ENCODE data around the gene TMEM129. TPM values are rescaled to one million over a fixed set of nuclear protein-coding genes. Genes with fewer than 3 reads are reported as not detected.

The TMEM129 gene
- total and polyA plus RNA-seq, 10 of the 15 experiments (the other 5 are each of a cell fraction or from before 2014, with no cell fraction given): 0.19 to 24.9 (median 13.2) TPM

DNA sequence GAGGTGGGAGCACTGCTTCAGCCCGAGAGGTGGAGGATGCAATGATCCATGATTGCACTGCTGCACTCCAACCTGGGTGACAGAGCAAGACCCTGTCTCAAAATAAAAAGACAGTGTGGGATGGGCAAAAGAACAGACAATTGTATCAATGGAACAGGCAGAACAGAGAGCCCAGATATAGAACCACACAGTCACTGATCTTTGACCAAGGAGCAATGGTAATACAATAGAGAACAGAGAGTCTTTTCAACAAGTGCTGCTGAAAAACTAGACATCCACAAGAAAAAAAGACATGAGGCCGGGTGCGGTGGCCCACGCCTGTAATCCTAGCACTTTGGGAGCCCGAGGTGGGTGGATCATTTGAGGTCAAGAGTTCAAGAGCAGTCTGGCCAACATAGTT is 42.9 kb downstream of the TMEM129 start (continued):
- TF ChIP-seq, protein P1, sequence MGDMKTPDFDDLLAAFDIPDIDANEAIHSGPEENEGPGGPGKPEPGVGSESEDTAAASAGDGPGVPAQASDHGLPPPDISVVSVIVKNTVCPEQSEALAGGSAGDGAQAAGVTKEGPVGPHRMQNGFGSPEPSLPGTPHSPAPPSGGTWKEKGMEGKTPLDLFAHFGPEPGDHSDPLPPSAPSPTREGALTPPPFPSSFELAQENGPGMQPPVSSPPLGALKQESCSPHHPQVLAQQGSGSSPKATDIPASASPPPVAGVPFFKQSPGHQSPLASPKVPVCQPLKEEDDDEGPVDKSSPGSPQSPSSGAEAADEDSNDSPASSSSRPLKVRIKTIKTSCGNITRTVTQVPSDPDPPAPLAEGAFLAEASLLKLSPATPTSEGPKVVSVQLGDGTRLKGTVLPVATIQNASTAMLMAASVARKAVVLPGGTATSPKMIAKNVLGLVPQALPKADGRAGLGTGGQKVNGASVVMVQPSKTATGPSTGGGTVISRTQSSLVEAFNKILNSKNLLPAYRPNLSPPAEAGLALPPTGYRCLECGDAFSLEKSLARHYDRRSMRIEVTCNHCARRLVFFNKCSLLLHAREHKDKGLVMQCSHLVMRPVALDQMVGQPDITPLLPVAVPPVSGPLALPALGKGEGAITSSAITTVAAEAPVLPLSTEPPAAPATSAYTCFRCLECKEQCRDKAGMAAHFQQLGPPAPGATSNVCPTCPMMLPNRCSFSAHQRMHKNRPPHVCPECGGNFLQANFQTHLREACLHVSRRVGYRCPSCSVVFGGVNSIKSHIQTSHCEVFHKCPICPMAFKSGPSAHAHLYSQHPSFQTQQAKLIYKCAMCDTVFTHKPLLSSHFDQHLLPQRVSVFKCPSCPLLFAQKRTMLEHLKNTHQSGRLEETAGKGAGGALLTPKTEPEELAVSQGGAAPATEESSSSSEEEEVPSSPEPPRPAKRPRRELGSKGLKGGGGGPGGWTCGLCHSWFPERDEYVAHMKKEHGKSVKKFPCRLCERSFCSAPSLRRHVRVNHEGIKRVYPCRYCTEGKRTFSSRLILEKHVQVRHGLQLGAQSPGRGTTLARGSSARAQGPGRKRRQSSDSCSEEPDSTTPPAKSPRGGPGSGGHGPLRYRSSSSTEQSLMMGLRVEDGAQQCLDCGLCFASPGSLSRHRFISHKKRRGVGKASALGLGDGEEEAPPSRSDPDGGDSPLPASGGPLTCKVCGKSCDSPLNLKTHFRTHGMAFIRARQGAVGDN (IDR thresholded peaks at IDR 0.05): no peak
- TF ChIP-seq RBBP5 (conservative IDR thresholded peaks at IDR 0.05) (no peak), FOXK2 (IDR thresholded peaks at IDR 0.05) (no peak), SMARCA5 (IDR thresholded peaks at IDR 0.05) (no peak), POLR2A (IDR thresholded peaks at IDR 0.05; ENCODE audit: low read depth, low read length) (no peak), PAX8 (IDR thresholded peaks at IDR 0.05) (no peak), MYB (IDR thresholded peaks at IDR 0.05; ENCODE audit: borderline replicate concordance, low read depth, low read length) (no peak), HDGF (IDR thresholded peaks at IDR 0.05) (no peak), ASH2L (IDR thresholded peaks at IDR 0.05; ENCODE audit: borderline replicate concordance, low read depth) (no peak)

DNA sequence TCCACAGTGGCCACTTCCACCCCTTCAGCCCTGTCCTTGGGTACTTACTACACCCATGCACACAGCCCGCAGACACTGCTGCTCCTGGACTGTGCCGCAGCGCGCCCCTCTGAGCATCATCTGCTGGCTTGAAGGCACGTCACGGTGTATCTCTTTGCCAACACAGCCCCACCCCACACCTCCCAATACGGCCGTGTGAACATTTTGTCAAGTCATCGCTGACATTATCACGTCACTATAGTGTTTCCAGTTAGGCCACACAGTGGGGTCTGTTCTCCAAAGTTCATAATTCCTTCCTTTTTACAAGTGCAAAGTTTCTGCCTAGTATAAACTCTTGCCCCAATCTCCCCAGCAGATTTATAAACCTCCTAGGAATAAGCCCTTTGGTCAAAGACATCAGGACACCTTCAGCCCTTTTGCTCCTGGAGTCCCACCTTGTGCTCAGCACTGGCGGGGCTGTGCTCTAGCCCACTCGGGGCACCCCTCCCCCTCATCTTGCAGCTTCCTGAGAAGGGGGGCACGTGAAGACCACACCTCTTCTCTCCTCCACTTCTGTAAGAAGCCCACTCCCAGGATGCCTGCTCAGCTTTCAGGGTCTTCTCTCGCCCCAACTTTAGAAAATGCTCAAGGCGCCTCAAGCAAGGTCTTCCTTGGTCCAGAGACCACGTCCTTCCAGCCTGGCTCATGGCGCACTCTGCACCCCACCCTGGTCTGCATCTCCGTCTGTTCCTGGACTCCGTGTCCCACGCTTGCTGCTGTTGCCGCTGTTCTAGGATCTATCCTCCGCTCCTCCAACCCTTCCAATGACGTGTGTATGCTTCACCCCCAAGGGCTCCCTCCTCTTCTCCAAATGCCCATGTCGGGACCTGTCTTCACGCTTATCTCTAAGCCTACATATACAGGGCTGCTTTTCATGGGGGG is 44.3 kb downstream of the TMEM129 start:
- POLR2A ChIA-PET: no interaction called here

More for the DNA sequence above, 44.3 kb downstream of the TMEM129 start:
- H3K4me2 ChIP-seq (ENCODE audit: control insufficient read depth, insufficient read depth): no peak overlapping the region
- DNase-seq (ENCODE audit: low read depth, low spot score) (no peak), ATAC-seq (no peak), FAIRE-seq (no peak)
- H3K9ac ChIP-seq (ENCODE audit: control insufficient read depth, insufficient read depth, low read length): no peak overlapping the region
- in situ Hi-C loops (cut with MboI): no loop called here
- ChIA-PET CTCF (interaction anchor here (1.8 kb wide), 1 partner anchor 17 kb away, joined by 5 read pairs; no protein-coding TSS in a partner anchor), SMC1A (ENCODE audit: uncharacterized antibody, unreplicated experiment) (no interaction called here), RAD21 (ENCODE audit: unreplicated experiment) (no interaction called here)
- no peak overlapping the region for H3K27ac ChIP-seq (ENCODE audit: control insufficient read depth, insufficient read depth)
- no peak overlapping the region for H2AFZ ChIP-seq (ENCODE audit: control insufficient read depth, low read depth, low read length)
- no peaks in the 10 kb centered on the region for H3K4me1 ChIP-seq (ENCODE audit: control insufficient read depth, insufficient read depth, low read length)
- H4K20me1 ChIP-seq (ENCODE audit: control insufficient read depth, insufficient read depth): no peaks in the 10 kb centered on the region
- 53% methylated on average over 24 of the region's 25 CpGs for WGBS (ENCODE audit: insufficient coverage, insufficient replicate concordance, low lambda C conversion rate, missing lambda C conversion rate)
- no peak overlapping the region for H3K4me3 ChIP-seq
- H3K36me3 ChIP-seq (ENCODE audit: control insufficient read depth in 2 of 2, insufficient read depth in 2 of 2, low read length in 1 of 2): no peaks in the 10 kb centered on the region
- H3K9me3 ChIP-seq (replicated peaks; ENCODE audit: control insufficient read depth, insufficient read depth, low read length): no peaks in the 10 kb centered on the region
- intact Hi-C loops (cut with micrococcal nuclease; ENCODE audit: unreplicated experiment): no loop called here
- TF ChIP-seq MTA2 (IDR thresholded peaks at IDR 0.05; ENCODE audit: low read depth) (no peak), CBFB (IDR thresholded peaks at IDR 0.05; ENCODE audit: low read depth) (no peak), RAD51 (IDR thresholded peaks at IDR 0.05) (no peak), CBX3 (IDR thresholded peaks at IDR 0.05; ENCODE audit: borderline replicate concordance, low read depth) (no peak), BMI1 (IDR thresholded peaks at IDR 0.05; ENCODE audit: borderline replicate concordance) (no peak), LARP7 (IDR thresholded peaks at IDR 0.05) (no peak), NR2C2 (IDR thresholded peaks at IDR 0.05; ENCODE audit: borderline replicate concordance, control insufficient read depth, insufficient read length, low read depth) (no peak), SMAD1 (IDR thresholded peaks at IDR 0.05; ENCODE audit: low read depth, partially characterized antibody) (no peak), DPF2 (IDR thresholded peaks at IDR 0.05) (no peak)
- BruUV-seq (replicated peaks): no TSS peak
- H3K27me3 ChIP-seq (replicated peaks in 1 of 2; ENCODE audit: control insufficient read depth in 2 of 2, insufficient read depth in 2 of 2, low read length in 1 of 2): no peaks in the 10 kb centered on the region
- H3K79me2 ChIP-seq (ENCODE audit: control insufficient read depth, insufficient read depth, low read length): no peaks in the 10 kb centered on the region

Data from GM12878 (cell line).